GM23248 (cell line): ENCODE measurements around the gene MYRF. TPM values are rescaled to one million over a fixed set of nuclear protein-coding genes. Genes with fewer than 3 reads are reported as not detected.

Experiments used
- DNase-seq: peaks from one replicate; pipeline ENCODE4 v3.0.0-alpha.2; 2015
- H2AFZ ChIP-seq: fragments of 200-600 bp; sonication (generic); 2 replicates; pipeline ENCODE4 v1.6.1; 2016; ENCODE audit warnings: antibody characterized with exemption
- H3F3A ChIP-seq: fragments of 200-600 bp; sonication (generic); 2 replicates; pipeline ENCODE4 v1.6.1; 2016; ENCODE audit warnings: mild to moderate bottlenecking, antibody characterized with exemption, mixed run types; ENCODE audit not compliant: insufficient read depth
- H3K27ac ChIP-seq: fragments of 200-600 bp; sonication (generic); 2 replicates; pipeline ENCODE4 v1.5.1; 2016; ENCODE audit warnings: mild to moderate bottlenecking
- H3K27me3 ChIP-seq: fragments of 200-600 bp; sonication (generic); replicated peaks from 2 replicates; pipeline ENCODE4 v1.6.1; 2016; ENCODE audit warnings: mild to moderate bottlenecking; ENCODE audit not compliant: insufficient read depth
- H3K36me3 ChIP-seq: fragments of 200-600 bp; sonication (generic); 2 replicates; pipeline ENCODE4 v1.6.1; 2016; ENCODE audit warnings: low read depth, mild to moderate bottlenecking
- H3K4me1 ChIP-seq: fragments of 200-600 bp; sonication (generic); 2 replicates; pipeline ENCODE4 v1.6.1; 2016; ENCODE audit warnings: mild to moderate bottlenecking; ENCODE audit not compliant: insufficient read depth
- H3K4me2 ChIP-seq: fragments of 200-600 bp; sonication (generic); one replicate; pipeline ENCODE4 v1.6.1; 2016; ENCODE audit warnings: mild to moderate bottlenecking; ENCODE audit not compliant: unreplicated experiment
- H3K4me3 ChIP-seq: fragments of 200-600 bp; sonication (generic); 2 replicates; pipeline ENCODE4 v1.5.1; 2016; ENCODE audit warnings: mild to moderate bottlenecking
- H3K79me2 ChIP-seq: fragments of 200-600 bp; sonication (generic); 2 replicates; pipeline ENCODE4 v1.6.1; 2016; ENCODE audit warnings: mild to moderate bottlenecking; ENCODE audit not compliant: insufficient read depth
- H3K9ac ChIP-seq: fragments of 200-600 bp; sonication (generic); 2 replicates; pipeline ENCODE4 v1.6.1; 2016; ENCODE audit warnings: mild to moderate bottlenecking
- H3K9me2 ChIP-seq: fragments of 200-600 bp; sonication (generic); 2 replicates; pipeline ENCODE4 v1.6.1; 2016; ENCODE audit warnings: mixed run types, mild to moderate bottlenecking, moderate library complexity; ENCODE audit not compliant: insufficient read depth
- H3K9me3 ChIP-seq: fragments of 200-600 bp; sonication (generic); one replicate; pipeline ENCODE4 v1.6.1; 2017; ENCODE audit warnings: low read depth
- H4K20me1 ChIP-seq: fragments of 200-600 bp; sonication (generic); 2 replicates; pipeline ENCODE4 v1.6.0; 2016; ENCODE audit not compliant: insufficient read depth
- EZH2 ChIP-seq: fragments of 200-600 bp; sonication (generic); IDR thresholded peaks from 2 replicates; pipeline ENCODE4 v1.6.1; 2018; ENCODE audit warnings: antibody characterized with exemption, mild to moderate bottlenecking; ENCODE audit not compliant: insufficient read depth, poor library complexity, severe bottlenecking
- EZH2phosphoT487 ChIP-seq: fragments of 200-600 bp; sonication (generic); IDR thresholded peaks from 2 replicates; pipeline ENCODE4 v1.6.1; 2018; ENCODE audit warnings: antibody characterized with exemption, moderate library complexity, mild to moderate bottlenecking, low read depth; ENCODE audit not compliant: insufficient read depth
- WGBS, 2 experiments: methylation state at CpG; one replicate each; pipeline ENCODE4 v1.1.6; 2015 to 2017; ENCODE audit warnings: low lambda C conversion rate in 2 of 2, low coverage in 1 of 2; ENCODE audit errors: missing lambda C conversion rate in 2 of 2; 5-methylcytosine and 5-hydroxymethylcytosine counted together
- in situ Hi-C: fragments of 300-500 bp; cut with MboI; formaldehyde crosslinking; loops from 2 replicates; pipeline ENCODE4 v1.15.0; 2020
- polyA plus RNA-seq: library from polyadenylated mRNA; unstranded; fragments of >200 nt; fragmentation: Nextera tagmentation; extraction: Ambion mirVana; gene quantifications from 2 replicates; pipeline ENCODE4 v1.2.1, GENCODE V29; 2016
- total RNA-seq: library from RNA; depleted of rRNA; stranded (reverse); fragments of >200 nt; shearing (Covaris generic); gene quantifications from 2 replicates; pipeline ENCODE4 v1.2.3, GENCODE V29; 2014

Gene MYRF
- total and polyA plus RNA-seq, 2 experiments from 2014 or later, result 0.05 TPM; not detected in 1

- no peaks in the 10 kb centered on the region for H3K79me2 ChIP-seq
- H3K9me3 ChIP-seq, result no peaks in the 10 kb centered on the region
- no peak overlapping the region for H3K4me3 ChIP-seq
- H4K20me1 ChIP-seq, result no peaks in the 10 kb centered on the region
- DNase-seq, result no peak
- WGBS, 2 experiments, result 78% methylated on average over 20 to 24 of the region's 24 CpGs
- H3K4me2 ChIP-seq, result no peak overlapping the region
- H3K4me1 ChIP-seq, result no peaks in the 10 kb centered on the region
- TF ChIP-seq EZH2phosphoT487, result no peak
- no peak for TF ChIP-seq EZH2
- H2AFZ ChIP-seq, result no peak overlapping the region
- H3K9me2 ChIP-seq, result no peaks in the 10 kb centered on the region
- H3F3A ChIP-seq, result no peaks in the 10 kb centered on the region
- no peak overlapping the region for H3K9ac ChIP-seq
- H3K27me3 ChIP-seq, result no peaks in the 10 kb centered on the region
- in situ Hi-C loops, result no loop called here
- H3K27ac ChIP-seq, result no peak overlapping the region
- no peaks in the 10 kb centered on the region for H3K36me3 ChIP-seq
These were observed 26.6 kb downstream of the MYRF start for GRCh38 chr11:61778920-61779650.

- Histone ChIP-seq H3K4me2 (no peak overlapping the region), H3K9ac (no peak overlapping the region), H3K9me2 (no peaks in the 10 kb centered on the region), H3F3A (no peaks in the 10 kb centered on the region), H3K4me3 (no peak overlapping the region), H3K4me1 (no peaks in the 10 kb centered on the region), H3K36me3 (no peaks in the 10 kb centered on the region), H3K27ac (no peak overlapping the region), H4K20me1 (no peaks in the 10 kb centered on the region), H3K27me3 (no peaks in the 10 kb centered on the region), H3K9me3 (no peaks in the 10 kb centered on the region), H2AFZ (no peak overlapping the region), H3K79me2 (no peaks in the 10 kb centered on the region)
- DNase-seq, result no peak
- TF ChIP-seq EZH2 (no peak), EZH2phosphoT487 (no peak)
- in situ Hi-C loops, result no loop called here
- 71 to 79% methylated on average over 14 of the region's 14 CpGs for WGBS, 2 experiments
These were observed 27.5 kb downstream of the MYRF start for GRCh38 chr11:61779666-61780525.

- Histone ChIP-seq H3K4me2 (no peak overlapping the region), H3K4me1 (no peaks in the 10 kb centered on the region), H3K27ac (no peak overlapping the region), H2AFZ (no peak overlapping the region), H4K20me1 (no peaks in the 10 kb centered on the region), H3K36me3 (no peaks in the 10 kb centered on the region), H3K9ac (no peak overlapping the region), H3K27me3 (no peaks in the 10 kb centered on the region), H3K79me2 (no peaks in the 10 kb centered on the region), H3F3A (no peaks in the 10 kb centered on the region), H3K9me2 (no peaks in the 10 kb centered on the region), H3K9me3 (no peaks in the 10 kb centered on the region), H3K4me3 (no peak overlapping the region)
- in situ Hi-C loops, result no loop called here
- 65 to 70% methylated on average over 8 to 9 of the region's 9 CpGs for WGBS, 2 experiments
- no peak for TF ChIP-seq EZH2
- TF ChIP-seq EZH2phosphoT487, result no peak
- DNase-seq, result no peak
These were observed 28.2 kb downstream of the MYRF start for GRCh38 chr11:61780581-61781162.

GRCh38 chr11:61781585-61781984 lies 29.1 kb downstream of the MYRF start:
- Histone ChIP-seq H3K27ac (no peak overlapping the region), H3K9me2 (no peaks in the 10 kb centered on the region), H3K9ac (no peak overlapping the region), H2AFZ (no peak overlapping the region), H3K9me3 (no peaks in the 10 kb centered on the region), H3K4me3 (no peak overlapping the region), H3K27me3 (no peaks in the 10 kb centered on the region), H3K4me1 (no peaks in the 10 kb centered on the region), H3K4me2 (no peak overlapping the region), H3K79me2 (no peaks in the 10 kb centered on the region), H3F3A (no peaks in the 10 kb centered on the region), H4K20me1 (no peaks in the 10 kb centered on the region), H3K36me3 (no peaks in the 10 kb centered on the region)
- 88 to 92% methylated on average over 5 of the region's 5 CpGs for WGBS, 2 experiments
- no peak for DNase-seq
- TF ChIP-seq EZH2phosphoT487, result no peak
- TF ChIP-seq EZH2, result no peak
- in situ Hi-C loops, result no loop called here
